ENCODE data around the gene BRK1.
"Not testable (repeated sequence)": the region's sequence is repeated elsewhere in the genome, so short reads cannot be mapped to it uniquely, and the experiment has no call there.

Gene BRK1

DNA sequence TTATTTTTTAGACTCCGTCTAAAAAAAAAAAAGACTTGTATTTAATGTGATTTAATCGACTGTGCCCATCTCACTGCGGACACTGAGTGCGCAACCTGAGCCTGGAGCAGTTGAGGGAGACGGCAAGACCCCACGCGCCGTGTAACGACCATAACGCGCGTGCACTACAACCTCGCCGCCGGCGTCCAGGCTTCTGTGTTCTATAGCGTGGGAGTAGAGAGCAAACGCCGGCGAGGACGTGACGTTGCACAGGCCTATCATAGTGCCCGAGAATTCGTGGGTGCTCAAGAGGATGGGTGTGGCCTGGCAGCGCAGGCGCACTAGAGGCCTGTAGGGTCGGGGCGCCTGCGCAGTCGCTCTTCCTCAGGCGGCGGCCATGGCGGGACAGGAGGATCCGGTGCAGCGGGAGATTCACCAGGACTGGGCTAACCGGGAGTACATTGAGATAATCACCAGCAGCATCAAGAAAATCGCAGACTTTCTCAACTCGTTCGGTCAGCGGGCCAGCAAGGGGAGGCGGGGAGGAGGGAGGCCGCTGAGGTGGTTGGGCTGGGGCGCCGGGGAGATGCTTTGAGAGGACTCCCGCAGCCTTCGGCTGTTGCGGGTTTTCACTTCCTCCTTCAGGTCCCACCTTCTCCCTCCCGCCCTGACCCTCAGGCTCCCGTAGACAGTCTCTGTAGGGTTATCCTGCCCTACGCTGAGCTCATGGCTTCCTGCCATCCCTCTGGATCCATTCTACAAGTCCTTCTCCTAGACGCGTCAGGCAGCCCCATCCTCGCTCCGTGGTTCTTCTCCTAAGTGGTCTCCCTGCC is at the start of gene BRK1:
Gene BRK1, plus strand, starts transcription at position 350 of the 812 bp plus-strand sequence. Its CDS starts 27 bp downstream, at position 377.
- peak; percentile 78 to 84 for DNase-seq (ENCODE audit: low read depth in 2 of 2)

DNA sequence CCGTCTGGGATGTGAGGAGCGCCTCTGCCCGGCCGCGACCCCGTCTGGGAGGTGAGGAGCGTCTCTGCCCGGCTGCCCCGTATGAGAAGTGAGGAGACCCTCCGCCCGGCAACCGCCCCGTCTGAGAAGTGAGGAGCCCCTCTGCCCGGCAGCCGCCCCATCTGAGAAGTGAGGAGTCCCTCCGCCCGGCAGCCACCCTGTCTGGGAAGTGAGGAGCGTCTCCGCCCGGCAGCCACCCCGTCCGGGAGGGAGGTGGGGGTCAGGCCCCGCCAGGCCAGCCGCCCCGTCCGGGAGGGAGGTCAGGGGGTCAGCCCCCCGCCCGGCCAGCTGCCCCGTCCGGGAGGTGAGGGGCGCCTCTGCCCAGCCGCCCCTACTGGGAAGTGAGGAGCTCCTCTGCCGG is 45.4 kb upstream of the BRK1 start:
- not testable (repeated sequence) for DNase-seq (ENCODE audit: low read depth in 2 of 2)

GRCh38 chr3:10074666-10075065 is 40.8 kb upstream of the BRK1 start:
- no peak for DNase-seq (ENCODE audit: low read depth in 2 of 2)

GRCh38 chr3:10081871-10082270 is 33.6 kb upstream of the BRK1 start:
- DNase-seq (ENCODE audit: low read depth in 2 of 2) = no peak

GRCh38 chr3:10085738-10086137 is 29.7 kb upstream of the BRK1 start:
- no peak for DNase-seq (ENCODE audit: low read depth in 2 of 2)

GRCh38 chr3:10088256-10088655 is 27.2 kb upstream of the BRK1 start:
- DNase-seq (ENCODE audit: low read depth in 2 of 2) = no peak

DNA sequence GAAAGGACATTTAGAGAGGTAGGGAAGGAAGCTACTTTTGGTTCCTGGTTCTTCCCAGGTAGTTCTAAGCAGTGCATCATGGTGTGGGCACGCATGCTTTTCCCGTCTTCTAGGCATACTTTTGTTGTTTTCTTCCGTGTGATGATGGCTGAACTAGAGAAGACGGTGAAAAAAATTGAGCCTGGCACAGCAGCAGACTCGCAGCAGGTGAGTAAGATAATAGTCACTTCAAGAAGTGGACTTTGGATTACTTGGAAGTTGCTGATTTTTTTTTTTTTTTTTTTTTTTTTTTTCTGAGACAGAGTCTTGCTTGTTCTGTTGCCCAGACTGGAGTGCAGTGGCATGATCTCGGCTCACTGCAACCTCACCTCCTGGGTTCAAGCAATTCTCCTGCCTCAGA is 25.3 kb upstream of the BRK1 start:
- DNase-seq (ENCODE audit: low read depth in 2 of 2) = no peak

GRCh38 chr3:10090774-10091173 is 24.7 kb upstream of the BRK1 start:
- DNase-seq (ENCODE audit: low read depth in 2 of 2) = not testable (repeated sequence)

DNA sequence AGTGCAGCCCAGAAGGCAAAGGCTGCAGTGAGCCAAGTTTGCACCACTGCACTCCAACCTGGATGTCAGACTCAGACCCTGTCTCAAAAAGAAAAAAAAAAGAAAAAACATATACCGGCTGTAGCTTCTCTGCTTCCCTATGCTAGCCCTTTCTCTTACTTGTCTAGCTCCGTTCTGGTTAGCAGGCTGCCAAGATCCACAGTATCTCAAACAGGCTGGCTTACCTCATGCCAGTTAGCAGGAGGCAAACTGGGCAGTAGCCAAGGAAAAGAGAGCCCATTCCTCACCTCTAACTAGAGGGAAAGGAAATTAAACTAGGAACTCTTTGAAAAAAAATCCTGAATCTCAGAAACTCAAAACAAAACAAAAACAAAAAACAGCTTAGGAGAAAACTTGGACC is 24.1 kb upstream of the BRK1 start:
- DNase-seq (ENCODE audit: low read depth in 2 of 2) = not testable (repeated sequence)

DNA sequence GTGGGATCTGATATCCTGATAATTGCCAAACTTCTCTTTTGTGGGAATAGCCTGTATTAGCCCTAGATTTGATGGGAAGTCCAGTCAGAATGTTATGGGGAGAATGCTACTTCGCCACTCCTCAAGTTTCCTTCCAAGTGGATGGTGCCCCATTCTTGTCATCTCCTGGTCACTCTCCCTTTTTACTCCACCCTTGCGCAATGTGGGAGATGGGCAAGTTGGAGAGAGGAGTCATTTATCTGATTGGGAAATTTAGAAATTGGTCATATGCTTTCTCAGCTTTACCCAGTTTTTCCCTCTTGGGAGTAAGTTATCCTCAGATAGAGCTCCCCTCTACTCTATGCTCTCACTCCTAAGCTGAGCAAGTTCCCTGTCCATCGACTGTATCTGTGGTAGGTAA is 21.8 kb upstream of the BRK1 start:
- no peak for DNase-seq (ENCODE audit: low read depth in 2 of 2)

- DNase-seq (ENCODE audit: low read depth in 2 of 2) = no peak
Observed at GRCh38 chr3:10099041-10099440, 16.4 kb upstream of the BRK1 start.

DNA sequence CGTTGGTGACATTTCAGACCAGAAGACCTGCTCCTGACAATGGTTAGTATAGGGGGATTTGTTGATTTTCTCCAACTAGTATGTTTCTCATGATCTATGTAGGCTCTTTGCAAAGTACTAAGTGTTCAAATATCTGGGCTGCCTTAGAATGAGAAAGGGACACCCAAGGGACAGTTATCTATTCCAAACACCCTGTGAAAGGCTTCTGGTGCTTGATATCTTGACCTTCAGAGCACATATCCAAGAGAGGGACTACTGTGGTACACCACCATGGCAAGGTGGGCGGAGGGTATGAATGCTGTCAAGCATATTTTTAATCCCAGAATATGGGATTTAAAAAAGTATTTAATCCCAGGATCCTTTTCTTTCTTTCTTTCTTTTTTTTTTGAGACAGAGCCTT is 8.6 kb upstream of the BRK1 start:
- DNase-seq (ENCODE audit: low read depth in 2 of 2) = no peak

- DNase-seq (ENCODE audit: low read depth in 2 of 2) = no peak
Observed at GRCh38 chr3:10108091-10108490, 7.4 kb upstream of the BRK1 start, which contains the start of gene FANCD2OS. Gene FANCD2OS, minus strand, starts transcription at chr3:10108255. Its CDS starts 3,481 bp downstream, at chr3:10104774.

DNA sequence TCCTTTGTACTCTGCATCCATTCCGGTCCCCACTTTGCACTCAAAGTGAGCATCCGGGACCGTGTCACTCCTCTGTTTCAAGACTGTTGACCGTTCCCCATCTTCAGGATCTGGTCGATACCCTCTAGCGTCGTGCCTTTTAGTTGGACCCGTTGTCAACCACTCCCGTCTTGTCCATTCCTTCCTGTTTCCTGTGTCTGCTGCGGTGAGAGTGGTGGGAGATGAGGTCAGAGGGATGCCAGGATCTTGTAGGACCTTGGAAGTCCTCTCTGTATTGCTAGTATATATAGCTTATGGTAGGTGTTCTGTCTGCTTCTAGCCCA is 624 bp downstream of the BRK1 start:
- DNase-seq (ENCODE audit: low read depth in 2 of 2) = no peak

DNA sequence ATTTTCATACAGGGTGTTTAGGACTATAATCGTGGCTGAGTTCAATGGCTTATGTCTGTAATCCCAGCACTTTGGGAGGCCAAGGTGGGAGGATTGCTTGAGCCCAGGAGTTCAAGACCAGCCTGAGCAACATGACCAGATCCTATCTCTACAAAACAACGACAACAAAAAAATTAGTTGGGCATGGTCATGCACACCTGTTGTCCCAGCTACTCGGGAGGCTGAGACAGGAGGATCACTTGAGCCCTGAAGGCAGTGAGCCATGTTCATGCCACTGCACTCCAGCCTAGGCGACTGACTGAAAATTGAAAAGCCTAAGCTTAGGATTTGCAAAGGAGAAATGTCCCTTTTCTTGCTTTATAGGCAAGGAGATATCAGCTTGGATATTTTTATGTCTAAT is 1.5 kb downstream of the BRK1 start:
- DNase-seq (ENCODE audit: low read depth in 2 of 2) = no peak

GRCh38 chr3:10119376-10119775 is 3.9 kb downstream of the BRK1 start:
- DNase-seq (ENCODE audit: low read depth in 2 of 2) = no peak

DNA sequence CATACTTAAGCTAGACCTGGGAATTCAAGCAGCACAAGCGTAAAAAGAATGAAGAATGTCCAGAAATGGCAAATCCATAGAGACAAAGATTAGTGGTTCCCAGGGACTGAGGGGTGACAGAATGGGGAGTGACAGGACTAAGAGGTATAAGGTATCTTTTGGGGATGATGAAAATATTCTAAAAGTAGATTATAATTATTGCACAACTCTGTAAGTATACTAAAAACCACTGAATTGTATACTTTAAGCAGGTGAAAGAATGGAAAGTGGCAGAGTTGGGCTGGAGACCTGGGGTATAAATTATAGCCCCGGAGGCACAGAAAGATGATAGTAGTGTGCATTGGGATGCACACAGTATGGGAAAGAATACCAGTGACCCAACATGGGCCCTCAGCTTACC is 5.6 kb downstream of the BRK1 start:
- no peak for DNase-seq (ENCODE audit: low read depth in 2 of 2)

DNA sequence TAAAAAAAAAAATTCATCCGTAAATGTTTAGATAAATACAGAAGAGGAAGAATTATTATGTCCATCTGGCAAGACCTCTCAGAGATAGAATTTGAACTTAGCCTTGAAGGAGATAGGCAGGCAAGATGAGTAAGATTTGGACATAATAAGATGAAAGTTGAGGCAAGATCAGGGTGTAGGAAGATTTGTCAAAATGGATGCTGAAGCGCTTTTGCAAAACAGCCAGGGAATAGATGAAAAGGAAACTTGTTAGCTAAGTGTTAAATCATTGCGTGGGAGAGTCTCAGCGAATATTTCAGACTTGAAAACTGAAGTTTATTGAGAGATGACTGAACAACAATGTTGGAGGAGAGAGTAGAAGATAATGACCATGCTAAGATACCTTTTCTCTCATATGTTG is 7.2 kb downstream of the BRK1 start:
- no peak for DNase-seq (ENCODE audit: low read depth in 2 of 2)

- not testable (repeated sequence) for DNase-seq (ENCODE audit: low read depth in 2 of 2)
Observed at GRCh38 chr3:10135872-10136271, 20.4 kb downstream of the BRK1 start.

DNA sequence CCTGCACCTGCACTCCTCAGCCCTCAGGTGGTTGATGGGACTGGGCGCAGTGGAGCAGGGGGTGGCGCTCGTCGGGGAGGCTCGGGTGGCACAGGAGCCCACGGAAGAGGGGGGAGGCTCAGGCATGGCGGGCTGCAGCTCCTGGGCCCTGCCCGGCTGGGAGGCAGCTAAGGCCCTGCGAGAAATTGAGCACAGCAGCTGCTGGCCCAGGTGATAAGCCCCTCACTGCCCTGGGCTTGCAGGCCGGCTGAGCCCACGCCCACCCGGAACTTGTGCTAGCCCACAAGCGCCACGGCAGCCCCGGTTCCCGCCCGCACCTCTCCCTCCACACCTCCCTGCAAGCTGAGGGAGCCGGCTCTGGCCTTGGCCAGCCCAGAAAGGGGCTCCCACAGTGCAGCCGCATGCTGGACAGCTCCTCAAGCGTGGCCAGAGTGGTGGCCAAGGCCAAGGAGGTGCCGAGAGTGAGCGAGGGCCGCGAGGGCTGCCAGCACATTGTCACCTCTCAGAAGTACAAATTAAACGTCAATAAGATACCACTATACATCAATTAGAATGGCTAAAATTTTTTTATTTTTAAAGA is 21.0 kb downstream of the BRK1 start:
- DNase-seq (ENCODE audit: low read depth in 2 of 2) = no peak

GRCh38 chr3:10137178-10137577 is 21.7 kb downstream of the BRK1 start:
- DNase-seq (ENCODE audit: low read depth in 2 of 2) = no peak

DNA sequence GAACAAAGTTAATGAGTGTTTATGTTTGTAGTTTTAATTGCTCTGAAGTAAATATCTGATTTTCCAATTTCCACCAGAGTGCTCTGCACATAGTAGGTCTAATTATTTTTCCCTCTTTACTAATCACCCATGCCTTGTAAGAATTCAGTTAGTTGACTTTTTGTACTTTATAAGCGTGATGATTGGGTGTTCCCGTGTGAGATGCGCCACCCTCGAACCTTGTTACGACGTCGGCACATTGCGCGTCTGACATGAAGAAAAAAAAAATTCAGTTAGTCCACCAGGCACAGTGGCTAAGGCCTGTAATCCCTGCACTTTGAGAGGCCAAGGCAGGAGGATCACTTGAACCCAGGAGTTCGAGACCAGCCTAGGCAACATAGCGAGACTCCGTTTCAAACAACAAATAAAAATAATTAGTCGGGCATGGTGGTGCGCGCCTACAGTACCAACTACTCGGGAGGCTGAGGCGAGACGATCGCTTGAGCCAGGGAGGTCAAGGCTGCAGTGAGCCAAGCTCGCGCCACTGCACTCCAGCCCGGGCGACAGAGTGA is 25.6 kb downstream of the BRK1 start:
- no peak for DNase-seq (ENCODE audit: low read depth in 2 of 2)

Measured in stimulated activated CD8-positive, alpha-beta memory T cell treated with anti-CD3 and anti-CD28 coated beads, Interleukin-7, amount 100 ng/mL, for 1 hour (primary cell).